GM18861 (cell line): ENCODE results near the gene ZBTB25.

Experiments used
- ATAC-seq: cut with Tn5 transposase; IDR thresholded peaks from one replicate; pipeline ENCODE4 v1.9.1; 2021; ENCODE audit not compliant: unreplicated experiment

ZBTB25 gene

GRCh38 chr14:64488590-64489099 is 15.0 kb downstream of the ZBTB25 start:
- no peak for ATAC-seq

GRCh38 chr14:64478634-64479250 is 24.9 kb downstream of the ZBTB25 start:
- no peak for ATAC-seq

GRCh38 chr14:64476438-64476837 is 27.2 kb downstream of the ZBTB25 start:
- ATAC-seq: no peak

- no peak for ATAC-seq
Measured at GRCh38 chr14:64475585-64476273, 27.9 kb downstream of the ZBTB25 start.

GRCh38 chr14:64474698-64475097 is 28.9 kb downstream of the ZBTB25 start:
- ATAC-seq: no peak

- ATAC-seq: no peak
Measured at GRCh38 chr14:64474041-64474440, 29.6 kb downstream of the ZBTB25 start.

- ATAC-seq: no peak
Measured at GRCh38 chr14:64468451-64468850, 35.2 kb downstream of the ZBTB25 start.

GRCh38 chr14:64467566-64467965 is 36.1 kb downstream of the ZBTB25 start:
- no peak for ATAC-seq

GRCh38 chr14:64467101-64467500 is 36.5 kb downstream of the ZBTB25 start:
- no peak for ATAC-seq

GRCh38 chr14:64465831-64466554 is 37.6 kb downstream of the ZBTB25 start:
- ATAC-seq: no peak

GRCh38 chr14:64465191-64465822 is 38.3 kb downstream of the ZBTB25 start, which contains the start of gene AKAP5:
Gene AKAP5 (plus strand): TSS chr14:64465499. CDS start chr14:64468395, 2,896 bp downstream.
- no peak for ATAC-seq

- ATAC-seq: no peak
Measured at GRCh38 chr14:64464651-64465050, 39.0 kb downstream of the ZBTB25 start.

- ATAC-seq: no peak
Measured at GRCh38 chr14:64463873-64464272, 39.8 kb downstream of the ZBTB25 start.

GRCh38 chr14:64463195-64463594 is 40.4 kb downstream of the ZBTB25 start:
- ATAC-seq: peak; percentile 35

GRCh38 chr14:64461221-64461620 is 42.4 kb downstream of the ZBTB25 start:
- no peak for ATAC-seq

GRCh38 chr14:64459405-64460136 is 44.1 kb downstream of the ZBTB25 start:
- no peak for ATAC-seq

GRCh38 chr14:64454671-64455070 is 49.0 kb downstream of the ZBTB25 start:
- no peak for ATAC-seq

GRCh38 chr14:64450255-64450654 is 53.4 kb downstream of the ZBTB25 start:
- ATAC-seq: no peak

GRCh38 chr14:64447876-64448670 is 55.6 kb downstream of the ZBTB25 start:
- ATAC-seq: no peak
